MG63 (cell line): ENCODE measurements around the gene PASK. TPM values are rescaled to one million over a fixed set of nuclear protein-coding genes. Genes with fewer than 3 reads are reported as not detected.

ENCODE experiments used
- DNase-seq: peaks from one replicate; pipeline ENCODE4 v3.0.0-alpha.2; 2020
- H3K27me3 ChIP-seq: fragments of 250-450 bp; sonication (Bioruptor Pico); 2 replicates; pipeline ENCODE4 v1.5.1; 2020; ENCODE audit warnings: mild to moderate bottlenecking, moderate library complexity
- H3K36me3 ChIP-seq: fragments of 250-450 bp; sonication (Bioruptor Pico); 2 replicates; pipeline ENCODE4 v1.5.1; 2020; ENCODE audit warnings: mild to moderate bottlenecking, moderate library complexity
- H3K4me3 ChIP-seq: fragments of 250-450 bp; sonication (Bioruptor Pico); 2 replicates; pipeline ENCODE4 v1.5.1; 2020; ENCODE audit warnings: mild to moderate bottlenecking, moderate library complexity
- H3K9me3 ChIP-seq: fragments of 250-450 bp; sonication (Bioruptor Pico); 2 replicates; pipeline ENCODE4 v1.5.1; 2020; ENCODE audit warnings: mild to moderate bottlenecking, moderate library complexity
- total RNA-seq: library from RNA; depleted of rRNA; stranded (reverse); fragments of >200 nt; shearing (Covaris generic); gene quantifications from 2 replicates; pipeline ENCODE4 v1.2.3, GENCODE V29; 2014; ENCODE audit warnings: low replicate concordance

Gene PASK
- total RNA-seq, 1 experiment from 2014 or later, result 3.7 TPM

GRCh38 chr2:241087420-241088268 lies 61.6 kb downstream of the PASK start:
- no peak for DNase-seq
- Histone ChIP-seq H3K9me3 (no peaks in the 10 kb centered on the region), H3K36me3 (peaks cover 40% of the 10 kb centered on the region)

GRCh38 chr2:241084856-241085444 lies 64.3 kb downstream of the PASK start:
- Histone ChIP-seq H3K4me3 (no peak overlapping the region), H3K9me3 (no peaks in the 10 kb centered on the region), H3K27me3 (no peaks in the 10 kb centered on the region), H3K36me3 (peaks cover 31% of the 10 kb centered on the region)
- no peak for DNase-seq

More at GRCh38 chr2:241087420-241088268, 61.6 kb downstream of the PASK start:
- no peaks in the 10 kb centered on the region for H3K27me3 ChIP-seq
- no peak overlapping the region for H3K4me3 ChIP-seq

DNA sequence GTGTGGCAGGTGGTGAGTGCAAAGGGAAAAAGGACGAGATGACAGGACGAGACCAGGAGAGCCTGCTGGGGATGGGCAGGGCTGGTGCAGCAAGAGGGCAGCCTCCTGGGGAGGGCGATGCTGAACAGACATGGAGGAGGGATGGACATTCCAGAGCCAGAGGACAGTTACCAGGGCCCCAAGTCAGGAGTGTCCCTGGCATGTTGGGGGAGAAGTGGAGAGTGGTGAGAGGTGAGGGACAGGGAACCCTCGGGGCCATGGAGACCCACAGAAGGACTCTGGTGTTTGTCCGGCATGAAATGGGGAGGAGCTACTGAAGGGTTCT lies 66.2 kb downstream of the PASK start:
- Histone ChIP-seq H3K27me3 (no peaks in the 10 kb centered on the region), H3K36me3 (peaks cover 28% of the 10 kb centered on the region), H3K4me3 (no peak overlapping the region), H3K9me3 (no peaks in the 10 kb centered on the region)
- DNase-seq, result no peak

DNA sequence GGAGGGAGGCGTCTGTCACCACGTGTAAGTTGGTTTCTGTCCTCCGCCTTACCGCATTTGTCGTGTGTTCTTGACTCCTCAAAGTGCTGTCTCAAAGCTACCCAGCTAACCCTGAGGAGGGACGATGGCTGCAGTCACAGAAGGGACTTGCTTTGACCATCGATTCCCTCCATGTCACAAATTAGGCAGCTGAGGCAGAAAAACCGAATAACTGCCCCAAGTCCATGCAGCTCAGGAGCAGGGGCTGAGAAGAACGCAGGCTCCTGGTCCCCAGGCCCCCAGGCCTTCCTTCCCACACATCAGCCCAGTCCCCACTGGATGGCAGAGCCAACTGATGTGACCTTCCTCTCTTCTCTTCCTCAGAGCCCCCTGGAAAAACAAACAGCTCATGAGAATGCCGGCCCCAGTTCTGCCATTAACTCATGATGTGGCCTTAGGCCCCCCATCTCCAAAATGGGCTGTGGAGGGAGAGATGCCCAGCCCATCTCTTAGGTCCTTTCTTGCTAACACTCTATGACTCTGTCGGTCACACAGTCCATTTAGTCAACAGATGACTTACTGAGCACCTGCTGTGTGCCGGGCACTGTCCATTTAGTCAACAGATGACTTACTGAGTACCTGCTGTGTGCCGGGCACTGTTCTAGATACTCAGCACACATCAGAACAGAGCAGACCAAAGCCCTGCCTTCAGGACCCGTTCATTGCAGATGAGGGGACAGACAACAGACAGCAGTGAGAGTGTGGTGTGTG lies 66.8 kb downstream of the PASK start:
- H3K27me3 ChIP-seq, result no peaks in the 10 kb centered on the region
- H3K36me3 ChIP-seq, result peaks cover 24% of the 10 kb centered on the region
- no peaks in the 10 kb centered on the region for H3K9me3 ChIP-seq
- no peak for DNase-seq
- no peak overlapping the region for H3K4me3 ChIP-seq

GRCh38 chr2:241081643-241082340 lies 67.5 kb downstream of the PASK start:
- DNase-seq, result no peak
- Histone ChIP-seq H3K27me3 (no peaks in the 10 kb centered on the region), H3K4me3 (no peak overlapping the region), H3K36me3 (peaks cover 18% of the 10 kb centered on the region), H3K9me3 (no peaks in the 10 kb centered on the region)

DNA sequence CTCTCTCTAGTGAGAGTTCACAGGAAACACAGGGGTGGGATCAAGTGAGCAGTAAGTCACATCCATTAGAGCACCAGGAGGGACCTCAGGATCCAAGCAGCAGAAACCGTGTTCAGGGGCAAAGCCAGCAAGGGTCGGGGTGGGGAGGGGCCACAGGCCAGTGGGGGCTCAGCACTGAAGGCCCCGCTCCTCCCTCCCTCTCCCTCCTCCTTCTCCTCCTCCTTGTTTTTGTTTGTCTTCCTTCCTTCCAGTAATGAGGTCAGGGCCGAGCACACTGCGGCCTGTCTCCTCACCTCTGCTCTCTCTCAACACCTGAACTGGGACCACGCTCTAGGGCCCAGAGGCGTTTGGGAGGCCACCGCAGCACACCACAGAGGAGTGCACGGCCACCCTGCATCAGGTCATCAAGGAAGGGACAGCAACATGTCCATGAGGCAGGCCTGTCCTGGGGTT lies 68.1 kb downstream of the PASK start:
- Histone ChIP-seq H3K9me3 (no peaks in the 10 kb centered on the region), H3K36me3 (peaks cover 13% of the 10 kb centered on the region), H3K4me3 (no peak overlapping the region), H3K27me3 (no peaks in the 10 kb centered on the region)
- DNase-seq, result no peak

- H3K36me3 ChIP-seq, result peaks cover 10% of the 10 kb centered on the region
- no peaks in the 10 kb centered on the region for H3K27me3 ChIP-seq
- no peaks in the 10 kb centered on the region for H3K9me3 ChIP-seq
- no peak for DNase-seq
- H3K4me3 ChIP-seq, result no peak overlapping the region
These were observed 68.7 kb downstream of the PASK start for GRCh38 chr2:241080405-241081189.

- H3K27me3 ChIP-seq, result no peaks in the 10 kb centered on the region
- no peak for DNase-seq
- no peaks in the 10 kb centered on the region for H3K36me3 ChIP-seq
- no peaks in the 10 kb centered on the region for H3K9me3 ChIP-seq
- no peak overlapping the region for H3K4me3 ChIP-seq
These were observed 74.3 kb downstream of the PASK start for GRCh38 chr2:241074901-241075540.

- Histone ChIP-seq H3K4me3 (no peak overlapping the region), H3K27me3 (no peaks in the 10 kb centered on the region), H3K36me3 (no peaks in the 10 kb centered on the region), H3K9me3 (no peaks in the 10 kb centered on the region)
- DNase-seq, result no peak
These were observed 75.0 kb downstream of the PASK start for GRCh38 chr2:241074065-241074818.

- H3K36me3 ChIP-seq, result peaks cover 3% of the 10 kb centered on the region; the same call in 1 of the 2 replicates
These were observed 75.9 kb downstream of the PASK start for GRCh38 chr2:241073166-241074064.

DNA sequence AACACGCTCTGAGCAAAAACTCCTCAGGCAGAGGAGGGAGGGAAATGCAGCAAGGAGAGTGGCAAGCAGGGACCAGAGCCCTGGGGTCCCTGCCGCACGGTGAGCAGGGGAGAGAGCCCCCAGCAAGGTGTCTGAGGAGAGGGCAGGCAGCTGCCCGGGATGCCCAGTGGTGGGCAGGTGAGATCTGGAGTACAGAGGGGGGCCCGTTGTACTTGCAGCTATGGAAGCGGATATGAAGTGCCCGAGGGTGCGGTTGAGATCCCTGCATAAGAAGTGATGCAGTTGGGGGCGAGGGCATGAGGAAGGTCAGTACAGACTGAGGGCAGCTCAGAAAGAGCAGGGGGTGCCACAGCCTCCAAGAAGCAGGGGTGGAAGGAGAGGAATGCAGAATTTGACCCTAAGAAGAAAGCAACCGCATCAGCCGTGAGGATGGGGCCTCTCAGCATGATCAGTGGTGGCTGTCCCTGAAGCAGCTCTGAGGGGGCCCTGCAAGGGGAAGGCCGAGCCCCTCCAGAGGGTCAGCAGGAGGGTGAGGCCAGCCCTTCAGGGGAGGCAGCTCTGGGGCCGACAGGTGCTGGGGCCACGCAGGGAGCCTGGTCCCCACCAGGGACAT lies 76.6 kb downstream of the PASK start:
- H3K36me3 ChIP-seq, result peaks cover 3% of the 10 kb centered on the region; the same call in 1 of the 2 replicates
- no peaks in the 10 kb centered on the region for H3K27me3 ChIP-seq
- no peak for DNase-seq
- H3K9me3 ChIP-seq, result no peaks in the 10 kb centered on the region
- H3K4me3 ChIP-seq, result no peak overlapping the region

More at GRCh38 chr2:241073166-241074064, 75.9 kb downstream of the PASK start:
- Histone ChIP-seq H3K9me3 (no peaks in the 10 kb centered on the region), H3K4me3 (no peak overlapping the region), H3K27me3 (no peaks in the 10 kb centered on the region)
- no peak for DNase-seq

- no peak overlapping the region for H3K4me3 ChIP-seq
- no peak for DNase-seq
- H3K27me3 ChIP-seq, result no peaks in the 10 kb centered on the region
- peaks cover 3% of the 10 kb centered on the region; the same call in 1 of the 2 replicates for H3K36me3 ChIP-seq
- no peaks in the 10 kb centered on the region for H3K9me3 ChIP-seq
These were observed 77.1 kb downstream of the PASK start for GRCh38 chr2:241072151-241072550.

GRCh38 chr2:241071677-241072111 lies 77.6 kb downstream of the PASK start:
- peaks cover 3% of the 10 kb centered on the region; the same call in 1 of the 2 replicates for H3K36me3 ChIP-seq
- H3K27me3 ChIP-seq, result no peaks in the 10 kb centered on the region
- no peak for DNase-seq
- no peak overlapping the region for H3K4me3 ChIP-seq
- H3K9me3 ChIP-seq, result no peaks in the 10 kb centered on the region
